ENCODE results near the gene MAD1L1.
A peak's percentile ranks its signal among the peaks of the same experiment; 100 is the strongest.
"Not testable (repeated sequence)": the region's sequence is repeated elsewhere in the genome, so short reads cannot be mapped to it uniquely, and the experiment has no call there.

The MAD1L1 gene

DNA sequence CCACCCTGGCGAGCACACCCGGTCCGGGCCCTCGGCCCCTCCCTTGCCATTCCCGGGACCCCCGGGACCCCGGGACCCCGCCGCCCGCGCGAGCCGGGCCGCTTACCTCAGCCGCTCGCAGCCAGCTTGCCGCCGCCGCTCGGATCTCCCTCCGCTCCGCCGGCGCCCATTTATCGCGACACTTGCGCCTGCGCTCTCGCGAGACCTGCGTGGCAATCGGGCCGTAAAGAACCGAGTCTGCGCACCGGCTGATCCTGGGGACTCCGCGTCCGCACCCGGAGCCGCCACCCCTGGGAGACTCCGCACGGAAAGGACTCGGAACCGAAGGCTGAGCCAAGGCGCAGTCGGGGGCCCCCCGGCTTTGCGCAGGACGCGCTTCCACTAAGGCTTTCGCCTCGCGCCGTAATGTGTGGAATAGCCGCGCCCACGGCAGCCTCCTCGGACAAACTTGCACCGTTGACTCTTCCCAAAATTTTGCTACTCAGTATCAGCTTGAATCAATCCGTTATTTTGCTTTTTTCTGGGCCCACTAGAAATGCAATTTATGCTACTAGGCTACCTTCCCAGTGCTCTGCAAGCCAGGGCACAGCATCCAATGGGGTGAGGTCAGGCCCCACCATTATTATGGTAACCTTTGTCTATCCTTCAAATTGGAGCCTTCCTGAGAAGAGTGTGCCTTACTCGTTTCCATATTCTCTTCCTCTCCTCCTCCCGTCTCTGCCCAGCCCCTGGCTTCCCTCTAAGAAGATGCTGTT lies at the start of gene MAD1L1:
Gene MAD1L1, minus strand, starts transcription at position 180 of the 755 bp plus-strand sequence. CDS start 2,812 bp downstream, outside the sequence.
- DNase-seq, result peak; percentile 84 to 85

DNA sequence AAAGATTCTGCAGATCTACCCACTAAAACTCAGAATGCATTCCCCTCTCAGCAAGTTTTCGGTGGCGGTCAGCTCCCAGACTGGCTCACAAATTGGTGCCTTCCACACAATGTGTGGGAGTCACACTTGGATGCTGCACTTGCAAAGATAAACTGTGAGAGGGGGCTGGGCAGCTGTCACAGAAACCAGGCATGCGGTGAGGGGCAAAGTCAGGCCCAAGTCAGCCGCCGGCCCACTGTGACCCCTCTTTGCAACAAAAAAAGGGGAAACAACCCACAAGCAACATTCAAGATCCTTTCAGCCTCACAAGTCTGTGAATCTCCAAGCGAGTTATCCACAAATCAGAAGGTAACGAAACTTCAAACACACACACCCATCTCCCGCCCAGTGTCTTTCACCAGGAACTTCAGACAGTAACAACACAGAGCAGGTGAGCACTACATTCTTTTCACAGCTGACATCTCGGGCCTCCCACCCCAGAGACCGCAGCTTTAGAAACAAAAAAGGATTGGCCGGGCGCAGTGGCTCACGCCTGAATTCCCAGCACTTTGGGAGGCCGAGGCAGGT lies 49.5 kb upstream of the MAD1L1 start:
- no peak for DNase-seq

DNA sequence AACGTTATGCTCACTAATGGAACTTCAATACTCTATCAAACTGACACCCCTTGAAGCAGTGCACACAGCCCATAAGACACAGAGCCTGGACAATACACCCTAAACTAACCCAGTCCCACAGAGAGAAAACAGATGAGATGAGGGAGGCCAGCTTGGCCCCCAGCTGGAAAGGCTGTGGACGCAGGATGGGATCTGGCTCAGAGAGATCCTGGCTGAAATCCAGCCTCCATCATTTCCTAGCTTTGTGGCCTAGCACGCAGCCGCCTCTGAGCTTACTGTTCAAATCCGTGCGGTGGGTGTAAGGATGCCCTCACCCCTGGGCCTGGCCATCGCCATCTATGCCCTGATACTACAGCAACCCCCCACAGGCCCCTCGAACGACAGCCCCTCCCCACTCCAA lies 48.8 kb upstream of the MAD1L1 start:
- no peak for DNase-seq

DNA sequence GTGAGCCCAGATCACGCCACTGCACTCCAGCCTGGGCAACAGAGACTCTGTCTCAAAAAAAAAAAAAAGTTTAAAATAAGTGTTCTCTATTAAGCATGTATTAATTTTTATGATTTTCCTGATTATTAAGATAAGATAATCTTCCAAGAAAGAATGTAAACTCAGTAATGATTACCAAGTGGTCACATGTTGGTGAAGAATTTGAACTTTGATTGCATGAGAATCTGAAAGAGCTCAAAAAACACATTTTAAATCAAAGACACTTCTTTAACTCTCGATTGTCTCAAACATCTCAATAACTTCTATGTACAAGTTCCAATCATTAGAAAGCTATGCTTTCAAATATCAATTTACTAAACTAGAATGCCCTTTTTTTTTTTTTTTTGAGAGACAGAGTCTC lies 47.7 kb upstream of the MAD1L1 start:
- DNase-seq, result no peak

DNA sequence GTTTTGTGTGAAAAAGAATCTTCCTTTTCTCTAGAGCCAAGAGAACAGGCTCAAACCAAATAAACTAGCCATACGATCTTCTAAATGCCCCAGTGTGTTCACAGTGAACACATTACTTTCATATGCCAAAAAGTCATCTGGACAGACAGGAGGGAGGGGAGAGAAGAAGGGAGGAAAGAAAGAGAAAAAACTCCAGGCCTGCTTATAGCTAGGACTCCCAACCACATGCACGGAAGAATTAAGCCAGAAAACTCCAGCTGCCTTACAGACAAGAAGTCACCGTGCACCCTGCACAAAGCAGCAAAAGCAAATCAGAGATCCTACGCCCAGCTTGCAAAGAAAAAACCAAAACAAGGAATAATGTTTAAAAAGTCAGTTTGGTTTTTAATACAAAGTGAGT lies 47.2 kb upstream of the MAD1L1 start:
- no peak for DNase-seq

DNA sequence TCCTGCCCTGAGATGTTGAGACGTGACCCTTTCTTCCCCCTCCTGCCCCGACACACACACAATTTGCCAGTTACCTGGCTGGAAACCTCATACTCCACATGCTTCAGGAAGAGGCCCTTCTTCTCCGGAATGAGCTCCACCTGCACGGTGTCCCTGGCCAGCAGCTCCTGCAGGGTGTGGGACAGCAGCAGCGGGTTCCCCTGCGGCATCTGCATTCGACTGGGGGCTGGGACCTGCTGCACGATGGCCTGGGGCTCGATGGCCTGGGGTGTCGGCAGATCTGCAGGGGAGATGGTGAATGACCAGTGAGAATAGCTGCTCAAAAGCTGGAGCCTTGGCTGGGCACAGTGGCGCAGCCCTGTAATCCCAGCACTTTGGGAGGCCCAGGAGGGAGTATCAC lies 45.3 kb upstream of the MAD1L1 start:
- DNase-seq, result no peak

DNA sequence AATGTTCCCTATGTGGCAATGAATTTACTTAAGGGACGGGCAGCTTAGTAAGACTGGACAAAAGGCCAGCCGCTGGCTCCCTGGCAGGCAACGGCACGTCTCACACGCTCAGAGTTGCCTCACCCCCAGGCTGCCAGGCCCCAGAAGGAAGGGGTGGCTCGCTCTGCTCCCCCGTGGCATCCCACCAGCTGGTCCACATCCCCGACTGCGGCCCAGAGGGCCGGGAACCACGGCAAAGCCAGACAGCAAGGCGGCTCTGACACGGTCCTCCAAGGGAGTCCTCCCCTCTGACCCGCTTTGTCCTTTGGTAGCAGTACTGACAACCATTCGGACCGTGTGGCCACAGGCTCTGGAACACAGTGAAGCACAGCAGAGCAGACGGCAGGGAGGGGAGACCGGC lies 43.4 kb upstream of the MAD1L1 start:
- no peak for DNase-seq

DNA sequence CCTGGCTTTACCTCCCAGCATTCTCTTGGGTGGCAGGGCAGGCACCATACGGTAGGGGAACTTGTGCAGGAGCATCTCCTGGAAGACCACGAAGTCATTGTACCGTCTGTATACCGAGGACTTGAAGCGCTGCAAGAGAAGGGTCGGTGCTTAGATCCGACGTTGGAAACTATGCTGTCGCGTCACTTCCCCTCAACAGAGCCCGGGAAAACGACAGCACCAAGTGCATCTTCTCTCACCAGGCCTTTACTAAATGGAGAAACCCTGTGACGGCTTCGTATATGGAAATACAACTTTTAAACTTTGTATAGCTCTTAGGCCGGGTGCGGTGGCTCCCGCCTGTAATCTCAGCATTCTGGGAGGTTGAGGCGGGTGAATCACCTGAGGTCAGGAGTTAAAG lies 42.4 kb upstream of the MAD1L1 start:
- DNase-seq, result no peak

DNA sequence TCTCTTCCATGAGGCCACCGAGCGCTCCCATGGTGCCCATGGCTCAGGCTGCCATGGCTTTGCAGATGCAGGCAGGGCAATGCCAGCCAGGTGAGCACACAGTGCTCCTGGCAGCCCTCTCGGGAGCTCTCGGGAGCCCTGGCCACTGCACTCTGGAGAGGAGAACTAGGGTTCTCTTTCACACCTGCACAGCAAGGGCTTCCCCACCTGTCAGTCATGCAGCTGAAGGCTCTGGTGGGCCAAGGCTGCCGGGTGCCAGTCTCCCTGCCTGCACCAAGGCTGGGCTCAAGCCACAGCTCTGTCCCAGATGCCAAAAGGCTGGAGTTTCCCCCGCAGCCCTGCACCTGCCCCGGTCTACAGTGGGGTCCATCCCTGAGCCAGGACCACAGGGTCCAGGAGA lies 41.9 kb upstream of the MAD1L1 start:
- no peak for DNase-seq

DNA sequence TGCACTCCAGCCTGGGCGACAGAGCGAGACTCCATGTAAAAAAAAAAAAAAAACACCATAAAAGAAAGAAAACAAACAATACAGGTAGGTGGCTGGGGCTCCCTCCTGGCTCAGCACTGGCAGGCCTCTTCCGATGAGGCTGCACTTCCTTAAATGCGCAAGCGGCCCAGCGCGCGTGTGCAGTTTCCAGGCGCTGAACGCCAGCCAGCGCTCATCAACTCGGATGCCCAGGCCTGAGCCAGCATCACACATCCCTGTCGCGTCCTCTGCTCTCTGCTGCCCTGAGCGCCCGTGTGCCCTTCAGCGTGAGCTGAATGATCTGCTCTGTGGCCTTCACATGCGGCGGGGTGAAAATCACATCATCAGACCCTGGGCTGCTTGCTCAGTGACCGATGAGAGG lies 41.1 kb upstream of the MAD1L1 start:
- no peak for DNase-seq

DNA sequence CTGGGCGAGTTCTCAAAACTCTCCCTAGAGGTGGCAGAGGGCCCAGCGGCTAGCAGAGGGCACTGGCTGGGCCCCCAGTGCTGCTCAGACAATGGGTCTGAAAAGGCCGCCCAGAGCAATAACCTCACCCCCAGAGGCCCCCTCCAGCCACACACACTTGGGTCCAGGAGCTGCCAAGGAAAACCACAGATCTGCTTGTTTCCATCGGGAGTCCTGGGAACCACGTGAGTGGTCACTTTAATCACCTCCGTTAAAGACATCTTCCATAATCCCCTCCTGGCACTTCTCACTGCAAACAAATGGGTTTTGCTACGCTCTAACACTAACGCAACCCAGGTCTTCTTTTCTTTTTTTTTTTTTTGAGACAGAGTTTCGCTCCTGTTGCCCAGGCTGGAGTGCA lies 39.3 kb upstream of the MAD1L1 start:
- DNase-seq, result no peak

DNA sequence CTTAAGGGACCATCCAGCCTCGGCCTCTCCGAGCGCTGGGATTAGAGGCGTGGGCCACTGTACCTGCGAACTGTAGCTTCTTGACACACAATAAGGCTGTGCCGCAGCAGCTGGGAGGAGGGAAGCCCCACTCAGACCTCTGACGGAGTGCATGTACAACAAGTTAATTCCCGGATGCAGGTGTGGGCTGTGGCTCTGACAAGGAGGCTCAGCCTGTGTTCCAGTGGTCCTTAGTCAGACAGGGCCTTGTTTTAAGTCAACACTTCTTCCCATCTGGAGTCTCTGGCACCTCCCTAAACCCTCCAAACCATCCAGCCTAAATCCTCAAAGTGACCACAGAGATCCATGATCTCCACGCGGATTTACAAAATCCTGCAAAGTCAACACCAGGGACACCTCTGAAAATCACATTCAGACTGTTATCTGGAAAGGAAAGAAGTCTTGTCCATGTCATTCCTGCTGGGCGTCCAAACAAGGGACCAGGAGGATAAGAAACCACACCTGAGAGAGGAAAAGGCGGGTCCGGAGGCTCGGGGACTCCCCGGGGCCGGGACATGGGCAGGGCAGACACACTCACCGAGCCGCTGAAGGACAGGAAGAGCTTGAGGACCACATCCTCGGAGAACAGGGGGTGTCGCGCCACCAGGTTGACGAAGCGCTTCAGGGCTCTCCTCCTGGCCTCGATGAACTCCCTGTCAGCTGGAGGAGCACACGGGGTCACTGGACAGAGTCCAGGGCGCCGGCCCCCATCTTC lies 38.7 kb upstream of the MAD1L1 start:
- DNase-seq, result no peak

DNA sequence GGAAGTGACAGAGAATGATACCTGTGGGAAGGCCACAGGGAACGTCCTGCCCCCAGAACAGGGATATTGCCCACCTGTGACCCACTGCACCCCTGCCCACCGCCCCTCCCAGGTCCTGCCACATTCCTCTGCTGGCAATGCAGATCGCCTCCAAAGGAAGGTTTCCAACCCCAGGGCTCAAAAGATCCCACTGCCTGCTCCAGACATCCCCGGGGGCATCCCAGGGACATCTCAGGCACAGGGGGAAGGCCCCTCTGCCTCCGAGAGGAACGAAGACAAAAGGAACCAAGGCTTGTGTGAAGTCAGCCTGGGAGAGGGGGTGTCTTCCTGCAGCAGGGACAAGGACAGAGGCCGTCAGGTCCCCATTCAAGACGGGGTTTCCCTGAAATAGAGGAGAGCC lies 37.8 kb upstream of the MAD1L1 start:
- DNase-seq, result no peak

DNA sequence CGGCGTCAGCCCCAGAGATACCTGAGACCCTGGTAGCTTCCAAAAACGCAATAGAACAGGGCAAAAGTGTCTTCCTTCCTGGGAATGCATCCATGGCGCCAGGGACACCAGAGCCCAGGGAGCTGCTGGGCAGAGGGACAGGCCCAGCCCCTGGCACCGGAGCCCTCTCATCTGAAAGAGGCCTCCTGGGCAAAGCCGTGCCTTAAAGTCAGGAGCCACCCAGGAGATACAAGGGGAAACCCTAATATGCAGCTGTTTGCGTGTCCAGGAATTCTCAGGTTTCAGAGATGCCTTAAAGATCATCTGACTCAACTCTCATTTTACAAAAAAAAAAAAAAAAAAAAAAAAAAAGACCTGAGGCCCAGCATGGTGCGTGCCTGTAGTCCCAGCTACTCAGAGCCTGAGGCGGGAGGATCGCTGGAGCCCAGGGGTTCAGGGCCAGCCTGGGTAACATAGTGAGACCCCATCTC lies 37.3 kb upstream of the MAD1L1 start:
- DNase-seq, result no peak

DNA sequence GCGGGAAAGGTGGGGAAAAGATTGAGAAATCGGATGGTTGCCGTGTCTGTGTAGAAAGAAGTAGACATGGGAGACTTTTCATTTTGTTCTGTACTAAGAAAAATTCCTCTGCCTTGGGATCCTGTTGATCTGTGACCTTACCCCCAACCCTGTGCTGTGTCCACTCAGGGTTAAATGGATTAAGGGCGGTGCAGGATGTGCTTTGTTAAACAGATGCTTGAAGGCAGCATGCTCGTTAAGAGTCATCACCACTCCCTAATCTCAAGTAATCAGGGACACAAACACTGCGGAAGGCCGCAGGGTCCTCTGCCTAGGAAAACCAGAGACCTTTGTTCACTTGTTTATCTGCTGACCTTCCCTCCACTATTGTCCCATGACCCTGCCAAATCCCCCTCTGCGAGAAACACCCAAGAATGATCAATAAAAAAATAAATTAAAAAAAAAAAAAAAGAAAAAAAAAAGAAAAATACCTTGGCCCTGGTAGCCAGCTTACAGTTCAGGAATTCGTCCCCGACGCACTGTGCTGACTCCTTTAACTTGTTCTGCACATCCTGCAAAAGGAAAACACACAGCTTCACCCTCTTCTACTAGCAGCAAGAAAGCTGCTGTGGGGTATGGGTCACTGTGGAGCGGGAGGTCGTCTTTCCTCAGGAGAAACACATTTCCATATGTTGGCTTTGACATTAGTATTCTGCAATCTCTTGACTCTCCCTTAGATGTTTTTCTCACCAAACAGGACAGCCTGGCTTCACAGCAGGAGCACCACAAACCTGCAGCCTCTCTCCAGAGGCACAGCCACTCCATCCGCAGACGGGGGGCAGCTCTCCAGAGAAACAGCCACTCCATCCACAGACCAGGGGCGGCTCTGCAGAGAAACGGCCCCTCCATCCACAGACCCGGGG lies 36.6 kb upstream of the MAD1L1 start:
- not testable (repeated sequence) for DNase-seq

DNA sequence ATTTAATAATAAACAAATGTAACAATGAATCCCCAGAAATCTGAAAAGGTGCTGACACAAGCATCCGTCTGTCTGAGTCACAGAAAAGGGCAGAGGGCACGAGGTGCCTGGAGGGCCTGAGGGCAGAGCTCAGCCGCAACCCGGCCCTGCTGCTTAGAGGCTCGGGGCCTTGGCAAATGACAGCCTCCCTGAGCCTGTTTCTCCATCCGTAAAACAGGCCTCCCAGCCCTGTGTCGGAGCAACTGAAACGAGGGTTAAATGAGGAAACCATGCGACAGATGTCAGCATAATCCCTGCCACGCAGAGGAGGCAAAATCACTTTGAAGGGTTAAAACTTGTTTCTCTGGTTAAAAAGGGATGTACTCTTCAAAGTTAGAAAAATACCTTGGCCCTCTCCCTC lies 34.2 kb upstream of the MAD1L1 start:
- DNase-seq, result no peak

DNA sequence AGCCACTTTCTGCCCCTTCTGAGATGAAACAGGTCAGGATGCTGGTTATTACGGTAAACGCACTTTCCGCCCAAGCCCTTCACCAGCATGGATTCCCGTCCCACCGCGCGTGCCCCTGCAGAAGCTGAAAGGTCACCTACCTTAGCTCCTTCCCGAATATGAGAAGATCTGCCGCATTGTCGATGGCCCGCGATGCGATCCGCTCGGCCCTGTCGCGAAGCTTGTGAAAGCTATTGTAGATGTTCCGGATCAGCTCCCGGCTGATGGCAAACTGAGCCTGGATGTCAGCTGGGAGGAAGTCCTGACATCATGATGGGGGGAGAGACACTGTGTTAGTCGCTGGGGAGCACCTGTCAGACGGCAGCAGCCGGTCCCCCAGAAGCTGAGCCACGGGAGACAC lies 31.4 kb upstream of the MAD1L1 start:
- DNase-seq, result no peak

DNA sequence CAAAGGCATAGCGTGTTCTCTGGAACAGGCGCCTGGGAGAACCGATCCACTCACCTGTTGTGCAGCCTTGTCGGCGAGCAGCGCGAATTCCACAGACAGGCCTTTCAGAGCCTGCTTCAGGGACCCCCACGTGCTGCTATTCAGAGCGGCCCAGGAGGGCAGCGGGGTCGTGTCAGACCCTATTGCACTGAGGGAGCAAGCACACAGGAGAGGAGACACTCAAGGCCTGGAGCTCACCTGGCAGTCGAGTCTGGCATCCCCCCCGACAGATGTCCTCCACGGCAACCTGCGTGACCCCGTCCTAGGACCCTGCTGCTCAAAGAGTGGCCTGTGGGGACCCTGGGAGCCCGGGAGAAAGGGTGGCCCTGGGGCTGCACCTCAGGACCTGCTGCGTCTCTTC lies 30.4 kb upstream of the MAD1L1 start:
- DNase-seq, result no peak

DNA sequence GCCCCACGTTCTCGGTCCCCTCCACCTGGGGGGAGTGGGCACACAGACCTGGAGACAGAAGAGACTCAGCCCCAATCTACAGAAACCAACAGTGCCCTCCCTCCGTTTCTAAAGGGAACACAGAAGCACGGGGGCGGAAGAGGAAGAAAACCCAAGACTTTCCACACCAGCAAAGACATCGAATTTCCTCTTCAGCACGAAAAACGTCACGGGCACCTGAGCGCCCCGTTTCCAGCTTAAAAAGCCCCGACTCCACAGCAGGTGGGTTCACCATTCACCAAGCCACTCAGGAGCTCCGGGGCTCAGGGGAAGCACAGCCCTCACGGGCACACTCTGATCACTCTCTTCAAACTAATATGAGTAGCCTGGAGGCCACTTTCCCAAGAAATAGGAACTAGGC lies 28.9 kb upstream of the MAD1L1 start:
- peak in 1 of 2 experiments; percentile 62 for DNase-seq

DNA sequence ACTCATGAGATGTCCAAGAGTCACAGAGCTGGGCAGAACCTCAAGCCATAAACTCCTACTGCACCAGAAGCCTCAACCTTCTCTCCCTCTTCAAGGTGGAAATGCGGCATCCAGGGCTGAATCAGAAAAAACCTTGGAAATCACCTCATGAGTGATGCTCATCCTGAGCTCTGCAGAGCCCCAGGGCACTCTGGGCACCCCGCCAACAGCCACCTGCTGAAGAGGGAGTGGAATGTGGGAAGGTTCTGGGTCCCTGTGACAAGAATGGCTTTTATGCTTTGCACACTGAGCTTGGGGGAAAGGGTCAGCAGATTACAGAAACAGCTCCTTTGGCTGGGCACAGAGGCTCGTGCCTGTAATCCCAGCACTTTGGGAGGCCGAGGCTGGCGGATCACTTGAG lies 28.1 kb upstream of the MAD1L1 start:
- no peak for DNase-seq

DNA sequence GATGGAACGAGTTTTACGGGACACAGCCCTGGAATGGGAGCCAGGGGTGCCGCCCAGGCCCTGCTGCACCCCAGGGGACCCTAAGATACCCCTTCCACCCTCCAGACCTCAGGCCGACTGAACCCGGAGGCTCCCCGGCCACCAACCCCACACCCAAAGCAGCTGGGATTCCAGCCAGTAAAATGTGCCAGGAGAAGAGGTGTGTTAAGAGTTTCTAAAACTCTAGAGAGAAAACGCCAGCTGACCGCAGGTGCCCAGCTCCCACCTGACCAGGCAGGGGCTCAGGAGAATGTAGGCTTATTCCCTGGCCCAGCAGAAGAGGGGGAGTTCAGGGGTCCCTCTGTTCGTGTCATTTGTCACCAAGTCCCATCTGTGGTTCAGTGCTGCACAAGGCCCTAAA lies 26.7 kb upstream of the MAD1L1 start:
- no peak for DNase-seq

DNA sequence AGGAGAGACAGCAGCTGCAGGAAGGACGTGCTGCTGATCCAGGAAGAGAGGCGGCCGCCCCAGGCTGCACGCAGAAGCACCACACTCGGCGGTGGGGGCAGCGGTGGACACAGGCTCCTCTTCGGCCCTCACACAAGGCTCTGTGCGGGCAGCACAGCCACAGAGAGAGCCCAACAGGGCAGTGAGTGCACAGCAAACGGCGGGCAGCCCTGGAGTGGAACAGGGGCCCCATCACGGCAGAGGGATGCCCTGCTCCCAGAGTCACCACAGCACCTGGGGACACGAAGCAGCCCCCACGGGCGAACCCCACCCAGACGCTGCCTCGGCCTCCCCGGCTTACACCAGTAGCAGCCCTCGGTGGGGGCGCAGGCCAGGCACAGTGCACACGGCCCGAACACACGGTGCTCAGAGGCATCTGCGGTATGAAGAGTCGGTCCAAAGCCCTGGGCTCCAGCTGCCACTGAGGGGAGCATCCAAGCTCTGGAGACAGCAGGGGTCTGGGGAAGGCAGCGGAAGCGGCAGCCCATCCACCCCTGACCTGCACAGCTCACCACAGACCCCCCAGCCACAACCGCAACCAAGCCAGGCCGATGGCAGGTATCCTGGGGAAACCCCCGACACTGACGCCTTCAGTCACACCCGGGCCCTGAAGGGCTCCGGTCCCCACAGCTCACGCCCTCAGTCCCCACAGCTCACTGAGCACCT lies 26.1 kb upstream of the MAD1L1 start:
- no peak for DNase-seq
